ELR (cell line): ENCODE data around the gene YPEL1.
"Not testable (repeated sequence)": the region's sequence is repeated elsewhere in the genome, so short reads cannot be mapped to it uniquely, and the experiment has no call there.

Experiments
- DNase-seq: peaks from one replicate; pipeline ENCODE4 v3.0.0-alpha.2; 2015; ENCODE audit warnings: low read depth

The YPEL1 gene

GRCh38 chr22:21682385-21683175 is 53.0 kb downstream of the YPEL1 start:
- DNase-seq: no peak

- DNase-seq: no peak
Measured at GRCh38 chr22:21681566-21682370, 53.8 kb downstream of the YPEL1 start.

- DNase-seq: no peak
Measured at GRCh38 chr22:21680830-21681565, 54.6 kb downstream of the YPEL1 start.

- no peak for DNase-seq
Measured at GRCh38 chr22:21679383-21679782, 56.2 kb downstream of the YPEL1 start.

GRCh38 chr22:21678842-21679241 is 56.8 kb downstream of the YPEL1 start:
- not testable (repeated sequence) for DNase-seq

- no peak for DNase-seq
Measured at GRCh38 chr22:21677606-21678443, 57.8 kb downstream of the YPEL1 start.

- DNase-seq: no peak
Measured at GRCh38 chr22:21674638-21675245, 60.9 kb downstream of the YPEL1 start.

GRCh38 chr22:21673534-21674321 is 61.9 kb downstream of the YPEL1 start:
- no peak for DNase-seq

- no peak for DNase-seq
Measured at GRCh38 chr22:21672107-21672629, 63.4 kb downstream of the YPEL1 start.

- DNase-seq: no peak
Measured at GRCh38 chr22:21669026-21669425, 66.6 kb downstream of the YPEL1 start.

- DNase-seq: peak; percentile 19
Measured at GRCh38 chr22:21666786-21667185, 68.8 kb downstream of the YPEL1 start.

GRCh38 chr22:21665047-21665851 is 70.3 kb downstream of the YPEL1 start:
- DNase-seq: no peak

- no peak for DNase-seq
Measured at GRCh38 chr22:21663738-21664137, 71.9 kb downstream of the YPEL1 start.

GRCh38 chr22:21661991-21662390 is 73.6 kb downstream of the YPEL1 start:
- no peak for DNase-seq

- DNase-seq: no peak
Measured at GRCh38 chr22:21660904-21661303, 74.7 kb downstream of the YPEL1 start.

- no peak for DNase-seq
Measured at GRCh38 chr22:21659864-21660525, 75.6 kb downstream of the YPEL1 start.

GRCh38 chr22:21657360-21658032 is 78.1 kb downstream of the YPEL1 start:
- peak; percentile 59 for DNase-seq

GRCh38 chr22:21657020-21657359 is 78.6 kb downstream of the YPEL1 start:
- no peak for DNase-seq
